CD14-positive monocyte (primary cell): Measurements from ENCODE around the gene TNFSF13B. TPM values are rescaled to one million over a fixed set of nuclear protein-coding genes. Genes with fewer than 3 reads are reported as not detected.

Experiments
- DNase-seq, 3 donors: peaks; one replicate each; pipeline ENCODE4 v3.0.0-alpha.2; 2011 to 2022
- H2AFZ ChIP-seq: 2 replicates; pipeline ENCODE4 v1.6.0; 2012; ENCODE audit warnings: mild to moderate bottlenecking, low read depth, low read length, inconsistent platforms; ENCODE audit not compliant: insufficient read depth, poor library complexity, severe bottlenecking
- H3K27ac ChIP-seq, 2 donors: 1 replicate in 1 of 2; 2 replicates in 1 of 2; pipeline ENCODE4 v1.5.1; 2012 to 2013; ENCODE audit warnings: low read length in 2 of 2, control low read depth in 1 of 2, inconsistent platforms in 1 of 2, low read depth in 1 of 2, mild to moderate bottlenecking in 1 of 2
- H3K27me3 ChIP-seq, 2 donors: one replicate each; pipeline versions ENCODE4 v1.6.0 to v1.6.1; 2011 to 2013; ENCODE audit warnings: low read length in 2 of 2; ENCODE audit not compliant: control insufficient read depth in 2 of 2, insufficient read depth in 2 of 2
- H3K36me3 ChIP-seq, 2 donors: replicated peaks in 1 of 2; 1 replicate in 1 of 2; 2 replicates in 1 of 2; pipeline versions ENCODE4 v1.5.1 to v1.6.1; 2012 to 2013; ENCODE audit warnings: low read length in 2 of 2, control low read depth in 1 of 2, inconsistent platforms in 1 of 2, mild to moderate bottlenecking in 1 of 2; ENCODE audit not compliant: insufficient read depth in 2 of 2, control insufficient read depth in 1 of 2
- H3K4me1 ChIP-seq, 2 donors: 1 replicate in 1 of 2; 2 replicates in 1 of 2; pipeline versions ENCODE4 v1.5.1 to v1.6.1; 2012 to 2013; ENCODE audit warnings: low read length in 2 of 2, control low read depth in 1 of 2, inconsistent platforms in 1 of 2, mild to moderate bottlenecking in 1 of 2, moderate library complexity in 1 of 2; ENCODE audit not compliant: insufficient read depth in 2 of 2, control insufficient read depth in 1 of 2
- H3K4me2 ChIP-seq: replicated peaks from 2 replicates; pipeline ENCODE3; 2012; ENCODE audit warnings: low read length, moderate library complexity, mild to moderate bottlenecking; ENCODE audit not compliant: poor library complexity, severe bottlenecking; ENCODE audit errors: extremely low read depth
- H3K4me3 ChIP-seq, 3 experiments: fragments of 200-600 bp in 1 of 3; sonication (generic) in 1 of 3; replicated peaks in 1 of 3; 1 replicate in 2 of 3; 2 replicates in 1 of 3; pipeline ENCODE4 v1.5.1; 2011 to 2013; ENCODE audit warnings: low read length in 3 of 3, mild to moderate bottlenecking in 3 of 3, control low read depth in 2 of 3, low read depth in 2 of 3, inconsistent platforms in 1 of 3, moderate library complexity in 1 of 3
- H3K79me2 ChIP-seq: 2 replicates; pipeline ENCODE4 v1.6.0; 2012; ENCODE audit warnings: mild to moderate bottlenecking, control low read depth, inconsistent platforms, low read length, moderate library complexity; ENCODE audit not compliant: insufficient read depth
- H3K9ac ChIP-seq: 2 replicates; pipeline ENCODE4 v1.6.0; 2017; ENCODE audit warnings: low read length, mild to moderate bottlenecking; ENCODE audit not compliant: insufficient read depth, poor library complexity, severe bottlenecking
- H3K9me3 ChIP-seq, 2 donors: replicated peaks in 1 of 2; 1 replicate in 1 of 2; 2 replicates in 1 of 2; pipeline versions ENCODE4 v1.5.1 to v1.6.1; 2012 to 2013; ENCODE audit warnings: low read length in 2 of 2, control low read depth in 1 of 2; ENCODE audit not compliant: control insufficient read depth in 1 of 2, insufficient read depth in 1 of 2
- H4K20me1 ChIP-seq: 2 replicates; pipeline ENCODE4 v1.6.0; 2012; ENCODE audit warnings: mild to moderate bottlenecking, low read length, control low read depth, moderate library complexity; ENCODE audit not compliant: insufficient read depth
- H3K27ac Mint-ChIP-seq, 7 donors: one replicate each; pipeline ENCODE4 v1.8.0; 2020; ENCODE audit warnings: mild to moderate bottlenecking in 7 of 7, mixed read lengths in 7 of 7, moderate library complexity in 6 of 7, inconsistent platforms in 2 of 7
- H3K27me3 Mint-ChIP-seq, 3 donors: one replicate each; pipeline ENCODE4 v1.8.0; 2021 to 2022; ENCODE audit warnings: low read depth in 3 of 3, mild to moderate bottlenecking in 3 of 3, mixed read lengths in 3 of 3, moderate library complexity in 3 of 3, inconsistent platforms in 1 of 3
- H3K36me3 Mint-ChIP-seq, 2 donors: one replicate each; pipeline ENCODE4 v1.8.0; 2020; ENCODE audit warnings: mixed read lengths in 2 of 2, inconsistent platforms in 1 of 2, mild to moderate bottlenecking in 1 of 2
- H3K4me1 Mint-ChIP-seq: one replicate; pipeline ENCODE4 v1.8.0; 2020; ENCODE audit warnings: mild to moderate bottlenecking, mixed read lengths
- H3K4me3 Mint-ChIP-seq, 2 donors: one replicate each; pipeline ENCODE4 v1.8.0; 2020; ENCODE audit warnings: mild to moderate bottlenecking in 2 of 2, mixed read lengths in 2 of 2, moderate library complexity in 1 of 2
- H3K9me3 Mint-ChIP-seq, 7 donors: one replicate each; pipeline ENCODE4 v1.8.0; 2020 to 2022; ENCODE audit warnings: mixed read lengths in 7 of 7, mild to moderate bottlenecking in 6 of 7, moderate library complexity in 6 of 7, inconsistent platforms in 2 of 7
- WGBS: methylation state at CpG from one replicate; pipeline ENCODE4 v1.1.5; 2013; ENCODE audit warnings: missing lambda C conversion rate; ENCODE audit not compliant: insufficient coverage; 5-methylcytosine and 5-hydroxymethylcytosine counted together
- intact Hi-C, 2 donors: fragments of 100-400 bp; cut with micrococcal nuclease; formaldehyde crosslinking; loops; one replicate each; pipeline versions ENCODE4 v1.15.0 to v1.15.1; 2023
- polyA plus RNA-seq, 3 donors: library from polyadenylated mRNA; depleted of rRNA in 1 of 3; unstranded in 2 of 3; stranded (reverse) in 1 of 3; fragments of 300-500 nt in 2 of 3; fragments of >200 nt in 1 of 3; fragmentation: Illumina TruSeq in 2 of 3; gene quantifications; 1 replicate in 2 of 3; 2 replicates in 1 of 3; pipeline ENCODE4 v1.2.3, GENCODE V29; 2012 to 2021
- TF ChIP-seq, protein P1 (sequence below): fragments of 200-600 bp; IDR thresholded peaks from one replicate; pipeline ENCODE4 v1.8.0; 2022; ENCODE audit warnings: antibody characterized with exemption, mild to moderate bottlenecking

The TNFSF13B gene
- polyA plus RNA-seq, 3 donors: 117 to 587 (median 558) TPM

DNA sequence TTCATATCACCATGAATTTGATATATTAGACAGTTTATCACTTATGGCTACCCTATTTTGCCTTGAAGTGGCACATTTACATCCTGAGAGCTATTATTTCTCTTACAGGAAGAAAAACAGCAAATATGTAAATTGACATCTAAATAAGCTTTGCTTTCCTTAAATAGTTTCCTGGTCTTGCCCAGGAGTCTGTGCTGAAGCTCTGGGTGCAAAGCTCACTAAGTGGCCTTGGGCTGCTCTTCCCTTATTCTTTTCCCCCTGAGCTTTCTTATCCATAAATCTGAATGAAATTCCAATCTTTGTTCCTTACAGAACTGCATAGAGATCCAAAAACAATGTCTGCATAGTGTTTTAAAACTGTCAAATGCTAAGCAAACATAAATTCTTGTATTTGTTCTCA is 56.3 kb downstream of the TNFSF13B start:
- Histone ChIP-seq H2AFZ (peak overlapping the region; percentile 32), H3K4me2 (peak overlapping the region; percentile 52), H4K20me1 (no peaks in the 10 kb centered on the region), H3K4me1 (peaks cover 44 to 48% of the 10 kb centered on the region in 2 donors), H3K79me2 (no peaks in the 10 kb centered on the region), H3K27ac (peak overlapping the region; percentile 53 to 68), H3K27me3 (no peaks in the 10 kb centered on the region), H3K36me3 (no peaks in the 10 kb centered on the region), H3K4me3 (no peak overlapping the region), H3K9me3 (no peaks in the 10 kb centered on the region), H3K9ac (no peak overlapping the region)
- TF ChIP-seq, protein P1, sequence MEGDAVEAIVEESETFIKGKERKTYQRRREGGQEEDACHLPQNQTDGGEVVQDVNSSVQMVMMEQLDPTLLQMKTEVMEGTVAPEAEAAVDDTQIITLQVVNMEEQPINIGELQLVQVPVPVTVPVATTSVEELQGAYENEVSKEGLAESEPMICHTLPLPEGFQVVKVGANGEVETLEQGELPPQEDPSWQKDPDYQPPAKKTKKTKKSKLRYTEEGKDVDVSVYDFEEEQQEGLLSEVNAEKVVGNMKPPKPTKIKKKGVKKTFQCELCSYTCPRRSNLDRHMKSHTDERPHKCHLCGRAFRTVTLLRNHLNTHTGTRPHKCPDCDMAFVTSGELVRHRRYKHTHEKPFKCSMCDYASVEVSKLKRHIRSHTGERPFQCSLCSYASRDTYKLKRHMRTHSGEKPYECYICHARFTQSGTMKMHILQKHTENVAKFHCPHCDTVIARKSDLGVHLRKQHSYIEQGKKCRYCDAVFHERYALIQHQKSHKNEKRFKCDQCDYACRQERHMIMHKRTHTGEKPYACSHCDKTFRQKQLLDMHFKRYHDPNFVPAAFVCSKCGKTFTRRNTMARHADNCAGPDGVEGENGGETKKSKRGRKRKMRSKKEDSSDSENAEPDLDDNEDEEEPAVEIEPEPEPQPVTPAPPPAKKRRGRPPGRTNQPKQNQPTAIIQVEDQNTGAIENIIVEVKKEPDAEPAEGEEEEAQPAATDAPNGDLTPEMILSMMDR: no peak
- H3K27ac Mint-ChIP-seq: peak overlapping the region; percentile 77 to 92 (median 89)
- intact Hi-C loops: loop anchor here in 1 of 2 donors (10.0 kb wide), 1 partner anchor 101 kb away; no protein-coding TSS in a partner anchor
- H3K27me3 Mint-ChIP-seq: peaks cover 0 to 1% (median 0%) of the 10 kb centered on the region in 3 donors
- no peaks in the 10 kb centered on the region for H3K9me3 Mint-ChIP-seq
- peaks cover 48% of the 10 kb centered on the region for H3K4me1 Mint-ChIP-seq
- peaks cover 0 to 8% of the 10 kb centered on the region in 2 donors for H3K36me3 Mint-ChIP-seq
- no peak for DNase-seq
- peak overlapping the region in 1 of 2 donors; percentile 56 for H3K4me3 Mint-ChIP-seq

DNA sequence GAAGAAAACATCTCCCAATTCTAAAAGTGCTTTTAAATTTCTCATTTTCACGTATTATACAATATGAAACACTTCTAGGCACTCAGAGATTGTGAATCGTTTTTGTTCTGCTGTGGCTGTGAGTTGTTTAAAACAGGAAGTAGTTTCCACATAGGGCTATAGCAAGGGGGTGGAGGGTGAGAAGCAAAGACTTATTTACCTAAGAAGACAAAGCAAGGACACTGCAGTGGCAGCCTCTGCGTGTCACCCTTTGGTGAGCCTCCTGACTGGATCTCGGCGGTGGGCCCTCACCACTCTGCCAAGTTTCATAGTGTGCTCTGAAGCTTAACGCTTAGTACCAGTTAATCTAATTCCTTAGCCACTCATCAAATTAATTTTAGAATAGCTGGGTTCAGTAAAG is 56.8 kb downstream of the TNFSF13B start:
- peaks cover 0 to 8% of the 10 kb centered on the region in 2 donors for H3K36me3 Mint-ChIP-seq
- Histone ChIP-seq H2AFZ (peak overlapping the region; percentile 39), H3K9me3 (no peaks in the 10 kb centered on the region), H3K27me3 (no peaks in the 10 kb centered on the region), H3K9ac (no peak overlapping the region), H3K4me1 (peaks cover 44 to 48% of the 10 kb centered on the region in 2 donors), H3K4me3 (no peak overlapping the region), H3K79me2 (no peaks in the 10 kb centered on the region), H3K4me2 (peak overlapping the region; percentile 52), H3K27ac (peak overlapping the region; percentile 39 to 68), H4K20me1 (no peaks in the 10 kb centered on the region), H3K36me3 (no peaks in the 10 kb centered on the region)
- H3K4me3 Mint-ChIP-seq: no peak overlapping the region
- 0% methylated on average over 1 of the region's 6 CpGs for WGBS
- peak; percentile 65 to 76 (median 71) for DNase-seq
- peaks cover 48% of the 10 kb centered on the region for H3K4me1 Mint-ChIP-seq
- intact Hi-C loops: loop anchor here in 1 of 2 donors (10.0 kb wide), 1 partner anchor 102 kb away; no protein-coding TSS in a partner anchor
- peak overlapping the region; percentile 72 to 91 (median 78) for H3K27ac Mint-ChIP-seq
- no peaks in the 10 kb centered on the region for H3K9me3 Mint-ChIP-seq
- H3K27me3 Mint-ChIP-seq: peaks cover 0 to 1% (median 0%) of the 10 kb centered on the region in 3 donors
- TF ChIP-seq, protein P1: no peak
